ENCODE measurements around the gene ALAS1. TPM values are rescaled to one million over a fixed set of nuclear protein-coding genes. Genes with fewer than 3 reads are reported as not detected.

ALAS1 gene
- total and polyA plus RNA-seq, 2 of the 13 experiments (the other 11 are each of a cell fraction or from before 2014, with no cell fraction given): 36.0 to 43.2 TPM

- TF ChIP-seq, protein P1, sequence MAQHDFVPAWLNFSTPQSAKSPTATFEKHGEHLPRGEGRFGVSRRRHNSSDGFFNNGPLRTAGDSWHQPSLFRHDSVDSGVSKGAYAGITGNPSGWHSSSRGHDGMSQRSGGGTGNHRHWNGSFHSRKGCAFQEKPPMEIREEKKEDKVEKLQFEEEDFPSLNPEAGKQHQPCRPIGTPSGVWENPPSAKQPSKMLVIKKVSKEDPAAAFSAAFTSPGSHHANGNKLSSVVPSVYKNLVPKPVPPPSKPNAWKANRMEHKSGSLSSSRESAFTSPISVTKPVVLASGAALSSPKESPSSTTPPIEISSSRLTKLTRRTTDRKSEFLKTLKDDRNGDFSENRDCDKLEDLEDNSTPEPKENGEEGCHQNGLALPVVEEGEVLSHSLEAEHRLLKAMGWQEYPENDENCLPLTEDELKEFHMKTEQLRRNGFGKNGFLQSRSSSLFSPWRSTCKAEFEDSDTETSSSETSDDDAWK (CRISPR knock-in tag; IDR thresholded peaks at IDR 0.05): no peak
- TF ChIP-seq KMT2B (CRISPR knock-in tag; IDR thresholded peaks at IDR 0.05) (no peak), HCFC1 (IDR thresholded peaks at IDR 0.05; ENCODE audit: low read depth, low read length) (no peak), ARID2 (CRISPR knock-in tag; IDR thresholded peaks at IDR 0.05; ENCODE audit: borderline replicate concordance) (no peak), CSRNP1 (CRISPR knock-in tag; IDR thresholded peaks at IDR 0.05) (no peak), ZNF644 (CRISPR knock-in tag; IDR thresholded peaks at IDR 0.05; ENCODE audit: low read depth) (no peak), ZNF431 (CRISPR knock-in tag; IDR thresholded peaks at IDR 0.05; ENCODE audit: borderline replicate concordance, low read depth) (no peak), ZNF747 (CRISPR knock-in tag; IDR thresholded peaks at IDR 0.05; ENCODE audit: borderline replicate concordance) (no peak), RXRB (CRISPR knock-in tag; IDR thresholded peaks at IDR 0.05; ENCODE audit: borderline replicate concordance) (0 out of 2 replicates have a peak, but pooled peaks have one; percentile 33), STAG1 (CRISPR knock-in tag; IDR thresholded peaks at IDR 0.05) (peak; percentile 81), HOXA5 (CRISPR knock-in tag; IDR thresholded peaks at IDR 0.05) (no peak), SCMH1 (CRISPR knock-in tag; IDR thresholded peaks at IDR 0.05; ENCODE audit: borderline replicate concordance) (no peak), ZNF292 (CRISPR knock-in tag; IDR thresholded peaks at IDR 0.05; ENCODE audit: borderline replicate concordance, low read depth) (no peak), CENPT (CRISPR knock-in tag; IDR thresholded peaks at IDR 0.05; ENCODE audit: low read depth) (no peak), YY1 (IDR thresholded peaks at IDR 0.05; ENCODE audit: insufficient read depth, insufficient replicate concordance, low read depth, low read length) (peak; percentile 58), ZIK1 (CRISPR knock-in tag; IDR thresholded peaks at IDR 0.05; ENCODE audit: borderline replicate concordance, low read depth) (no peak), ZBTB21 (CRISPR knock-in tag; IDR thresholded peaks at IDR 0.05) (no peak), ZBTB46 (CRISPR knock-in tag; IDR thresholded peaks at IDR 0.05; ENCODE audit: borderline replicate concordance) (no peak), ZC3H4 (CRISPR knock-in tag; IDR thresholded peaks at IDR 0.05; ENCODE audit: borderline replicate concordance) (no peak), TAF1 (CRISPR knock-in tag; IDR thresholded peaks at IDR 0.05) (no peak), RFXAP (CRISPR knock-in tag; IDR thresholded peaks at IDR 0.05; ENCODE audit: borderline replicate concordance) (no peak), ONECUT2 (CRISPR knock-in tag; IDR thresholded peaks at IDR 0.05) (no peak), NRL (CRISPR knock-in tag; IDR thresholded peaks at IDR 0.05; ENCODE audit: borderline replicate concordance) (no peak), REXO4 (CRISPR knock-in tag; IDR thresholded peaks at IDR 0.05; ENCODE audit: borderline replicate concordance) (no peak), FOXO1 (CRISPR knock-in tag; IDR thresholded peaks at IDR 0.05) (no peak)
- TF ChIP-seq, protein P2, sequence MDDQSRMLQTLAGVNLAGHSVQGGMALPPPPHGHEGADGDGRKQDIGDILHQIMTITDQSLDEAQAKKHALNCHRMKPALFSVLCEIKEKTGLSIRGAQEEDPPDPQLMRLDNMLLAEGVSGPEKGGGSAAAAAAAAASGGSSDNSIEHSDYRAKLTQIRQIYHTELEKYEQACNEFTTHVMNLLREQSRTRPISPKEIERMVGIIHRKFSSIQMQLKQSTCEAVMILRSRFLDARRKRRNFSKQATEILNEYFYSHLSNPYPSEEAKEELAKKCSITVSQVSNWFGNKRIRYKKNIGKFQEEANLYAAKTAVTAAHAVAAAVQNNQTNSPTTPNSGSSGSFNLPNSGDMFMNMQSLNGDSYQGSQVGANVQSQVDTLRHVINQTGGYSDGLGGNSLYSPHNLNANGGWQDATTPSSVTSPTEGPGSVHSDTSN (CRISPR knock-in tag; IDR thresholded peaks at IDR 0.05; ENCODE audit: borderline replicate concordance): no peak
Measured at GRCh38 chr3:52220380-52221026, 22.5 kb downstream of the ALAS1 start (continued).

Data from HepG2 (cell line).